HUDEP-2 (cell line): Measurements from ENCODE around the gene MST1.
A peak's percentile ranks its signal among the peaks of the same experiment; 100 is the strongest.

Source experiments
- DNase-seq, 76 experiments: peaks; one replicate each; lab custom pipeline; 2025; ENCODE audit not compliant: unreplicated experiment in 76 of 76; lab: John Stamatoyannopoulos, UW

Gene MST1

DNA sequence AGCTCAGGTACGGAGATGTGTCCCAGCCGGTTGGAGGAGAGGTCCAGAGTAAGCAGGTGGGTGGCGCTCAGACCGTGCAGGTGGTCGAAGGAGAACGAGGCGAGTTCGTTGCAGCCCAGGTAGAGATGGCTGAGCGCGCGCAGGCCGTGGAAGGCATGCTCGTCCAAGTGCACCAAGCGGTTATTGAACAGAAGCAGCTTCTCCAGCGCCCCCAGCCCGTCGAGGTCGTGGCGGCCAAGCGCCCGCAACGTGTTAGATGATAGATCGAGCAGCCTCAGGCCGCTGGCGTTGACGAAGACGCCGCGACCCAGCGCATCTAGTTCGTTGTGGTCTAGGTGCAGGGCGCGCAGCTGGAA, 29.6 kb upstream of the MST1 start:
- no peak for DNase-seq

GRCh38 chr3:49717959-49718857, 28.9 kb upstream of the MST1 start:
- no peak for DNase-seq

GRCh38 chr3:49717211-49717958, 28.1 kb upstream of the MST1 start:
- no peak for DNase-seq

- no peak for DNase-seq
These were observed 27.5 kb upstream of the MST1 start for GRCh38 chr3:49716691-49717210.

GRCh38 chr3:49716169-49716568, 26.9 kb upstream of the MST1 start:
- no peak for DNase-seq

DNA sequence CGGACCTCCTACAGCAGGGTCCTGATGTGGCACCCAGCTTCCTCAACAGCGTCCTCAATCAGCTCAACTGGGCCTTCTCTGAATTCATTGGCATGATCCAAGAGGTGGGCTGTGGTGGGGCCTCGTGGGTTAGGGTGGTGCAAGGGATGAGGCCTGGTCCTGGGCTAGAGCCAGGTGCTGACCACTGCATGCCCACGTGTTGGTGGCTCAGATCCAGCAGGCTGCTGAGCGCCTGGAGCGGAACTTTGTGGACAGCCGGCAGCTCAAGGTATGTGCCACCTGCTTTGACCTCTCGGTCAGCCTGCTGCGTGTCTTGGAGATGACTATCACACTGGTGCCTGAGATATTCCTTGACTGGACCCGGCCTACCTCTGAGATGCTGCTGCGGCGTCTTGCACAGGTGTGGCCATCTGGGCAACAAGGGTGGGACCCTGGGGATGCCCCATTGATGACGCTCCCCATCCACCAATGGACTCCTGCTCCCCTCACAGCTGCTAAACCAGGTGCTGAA, 26.4 kb upstream of the MST1 start:
- no peak for DNase-seq

DNA sequence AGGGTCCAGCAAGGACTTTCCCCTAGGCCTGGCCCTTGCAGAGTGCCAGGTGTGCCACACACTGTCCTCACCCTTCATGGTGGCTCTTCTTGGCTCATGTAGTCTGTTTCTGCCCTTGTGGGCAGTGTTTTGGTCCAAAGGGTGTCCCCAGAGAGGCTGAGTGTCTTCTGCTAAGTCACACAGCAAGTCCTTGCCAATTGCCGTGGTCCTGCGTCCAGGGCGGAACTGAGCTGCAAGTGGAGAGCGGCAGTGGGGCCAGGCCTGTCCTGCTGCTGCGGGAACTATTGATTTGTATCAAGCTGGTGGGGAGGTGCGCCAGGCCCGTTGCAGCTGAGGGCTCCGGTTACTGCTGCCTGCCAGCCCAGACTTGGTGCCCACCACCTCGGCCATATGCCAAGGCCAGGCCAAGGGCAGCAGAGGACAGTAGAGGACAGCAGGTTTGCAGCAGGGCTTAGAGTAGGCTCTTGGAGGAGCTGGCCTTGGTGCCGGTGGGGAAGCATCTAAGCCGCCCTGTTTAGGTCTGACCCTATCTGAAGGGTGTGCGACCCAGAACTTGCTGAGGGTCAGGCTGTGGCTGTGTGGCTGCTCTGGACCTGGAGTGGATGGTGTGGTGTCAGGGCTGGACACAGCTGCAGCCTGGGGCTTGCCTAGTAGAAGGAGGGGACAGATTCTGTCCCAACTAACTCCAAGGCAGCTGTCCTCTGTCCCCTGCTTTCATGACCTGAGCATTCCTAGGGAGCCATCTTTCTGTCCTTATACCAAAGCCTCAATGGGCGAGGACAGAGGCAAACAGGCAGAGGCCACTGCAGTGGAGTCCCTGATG, 25.7 kb upstream of the MST1 start:
- DNase-seq = no peak

DNA sequence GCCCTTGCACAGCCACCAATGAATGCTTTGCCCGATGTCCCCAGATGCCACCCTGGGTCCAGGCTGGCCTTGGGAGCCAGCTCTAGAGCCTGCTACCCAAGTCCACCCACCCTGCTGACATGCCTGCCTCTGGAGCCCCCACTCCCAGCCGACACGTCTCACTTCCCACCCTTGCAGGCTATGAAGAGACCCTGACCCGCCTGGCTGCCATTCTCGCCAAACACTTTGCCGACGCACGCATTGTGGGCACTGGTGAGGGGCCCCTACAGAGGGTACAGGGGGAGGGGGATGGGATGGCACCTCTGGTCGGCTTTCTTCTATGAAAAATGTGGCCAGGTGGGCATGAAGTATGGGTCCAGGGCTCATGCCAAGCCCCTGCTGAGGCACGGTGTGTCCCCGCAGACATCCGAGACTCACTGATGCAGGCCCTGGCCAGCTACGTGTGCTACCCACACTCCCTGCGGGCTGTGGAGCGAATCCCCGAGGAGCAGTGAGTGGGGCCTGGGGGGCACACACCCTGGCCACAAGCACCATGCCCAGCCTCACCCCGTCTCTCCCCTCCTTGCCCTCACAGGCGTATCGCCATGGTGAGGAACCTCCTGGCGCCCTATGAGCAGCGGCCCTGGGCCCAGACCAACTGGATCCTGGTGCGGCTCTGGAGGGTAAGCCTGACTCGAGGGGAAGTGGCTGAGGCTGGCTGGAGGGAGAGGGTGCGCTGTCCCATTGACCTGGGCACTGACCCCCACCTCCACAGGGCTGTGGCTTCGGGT, 24.2 kb upstream of the MST1 start:
- DNase-seq = no peak

DNA sequence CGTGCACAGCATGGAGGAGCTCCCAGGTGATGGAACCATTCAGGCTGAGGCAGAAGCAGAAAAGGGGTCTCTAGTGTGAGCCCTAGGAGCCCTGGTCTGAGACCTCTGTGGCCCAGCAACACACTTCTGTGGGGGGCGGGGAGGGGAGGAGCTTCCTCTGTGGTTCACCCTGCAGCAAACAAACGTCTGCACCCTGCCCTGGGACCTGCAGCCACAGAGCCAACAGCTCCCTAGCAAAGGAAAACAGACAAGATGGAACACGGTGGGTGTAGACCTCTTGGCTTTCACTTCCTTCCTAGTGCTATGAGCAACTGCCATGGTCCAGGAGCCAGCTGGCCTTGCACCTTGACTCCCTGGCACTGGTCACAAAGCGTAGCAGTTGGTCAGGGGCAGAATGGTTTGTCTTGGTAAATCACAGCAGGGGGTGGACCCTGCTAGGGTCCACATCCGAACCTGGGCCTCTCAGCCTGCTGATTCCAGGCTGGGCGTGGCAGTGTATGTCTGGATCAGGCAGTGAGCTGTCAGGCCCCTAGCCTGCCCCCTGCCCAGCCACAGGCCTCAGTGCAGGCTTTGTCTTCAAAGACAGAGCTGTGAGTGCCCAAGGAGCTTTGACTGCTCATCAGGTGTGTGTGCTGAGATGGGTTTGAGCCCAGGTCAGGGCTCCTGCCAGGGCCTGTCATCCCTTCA, 23.5 kb upstream of the MST1 start:
- DNase-seq = no peak

DNA sequence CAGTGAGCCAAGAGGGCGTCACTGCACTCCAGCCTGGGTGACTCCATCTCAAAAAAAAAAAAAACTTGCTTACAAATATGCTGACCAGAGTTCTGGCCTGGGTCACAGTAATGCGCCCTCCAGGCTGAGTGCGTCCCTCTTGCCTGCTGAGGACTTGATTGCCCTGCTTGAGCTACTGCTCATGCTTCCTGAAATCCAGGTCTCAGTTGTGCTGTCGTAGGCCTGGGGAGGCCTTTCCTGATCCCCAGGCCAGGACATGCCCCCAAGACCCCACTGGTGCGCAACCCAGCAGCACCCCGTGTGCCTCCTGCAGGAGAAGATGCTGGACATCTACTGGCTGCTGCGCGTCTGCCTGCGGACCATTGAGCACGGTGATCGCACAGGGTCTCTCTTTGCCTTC, 22.9 kb upstream of the MST1 start:
- no peak for DNase-seq

DNA sequence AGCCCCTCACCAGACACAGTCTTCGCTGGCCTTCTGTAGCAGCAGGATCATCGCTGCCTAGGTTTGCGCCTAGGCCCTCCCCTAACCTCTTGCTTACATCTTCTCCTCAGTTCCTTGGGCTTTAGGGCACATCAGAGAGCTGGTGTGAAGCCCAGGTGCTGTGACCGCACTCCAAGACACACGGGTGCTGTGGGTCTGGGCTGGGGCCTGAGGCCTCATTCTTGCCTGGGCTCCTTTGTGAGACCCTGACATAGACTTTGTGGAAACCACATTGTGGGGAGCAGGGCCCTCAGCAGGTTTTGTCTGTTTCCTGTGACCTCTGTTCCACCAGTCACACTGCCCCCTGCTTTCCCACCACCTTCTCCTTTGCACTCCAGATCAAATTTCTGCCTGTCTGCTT, 22.2 kb upstream of the MST1 start:
- no peak for DNase-seq

DNA sequence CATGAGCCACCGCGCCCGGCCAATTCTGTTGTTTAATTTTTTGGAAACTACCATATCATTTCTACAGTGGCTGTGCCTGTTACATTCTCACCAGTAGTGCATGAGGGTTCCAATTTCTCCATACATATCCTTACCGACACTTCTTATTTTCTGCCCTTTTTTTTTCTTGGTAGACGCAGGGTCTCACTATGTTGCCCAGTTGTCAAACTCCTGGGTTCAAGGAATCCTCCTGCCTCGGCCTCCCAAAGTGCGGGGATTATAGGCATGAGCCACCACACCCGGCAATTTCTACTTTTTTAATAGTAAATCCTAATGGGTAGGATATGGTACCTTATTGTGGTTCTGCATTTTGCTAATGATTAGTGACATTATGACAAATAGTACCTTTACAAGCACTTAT, 20.6 kb upstream of the MST1 start:
- no peak for DNase-seq

DNA sequence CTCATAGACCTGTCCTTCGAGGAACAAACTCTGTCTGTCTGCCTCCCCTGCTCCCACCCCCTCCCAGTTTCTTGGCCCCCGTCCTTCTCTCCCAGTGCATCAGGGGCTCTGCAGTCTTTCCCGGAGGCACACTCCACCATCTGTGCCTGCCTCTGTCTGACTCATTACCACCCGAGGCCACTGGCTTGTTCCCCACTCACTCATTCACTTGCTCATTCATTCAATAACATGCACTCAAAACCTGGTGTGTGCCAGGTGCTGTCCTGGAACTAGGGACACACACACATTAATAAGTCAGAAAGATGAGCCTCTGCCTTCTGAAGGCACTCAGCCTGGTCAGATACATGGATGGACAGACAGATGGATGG, 17.8 kb upstream of the MST1 start:
- no peak for DNase-seq

GRCh38 chr3:49706456-49707112, 17.3 kb upstream of the MST1 start:
- no peak for DNase-seq

DNA sequence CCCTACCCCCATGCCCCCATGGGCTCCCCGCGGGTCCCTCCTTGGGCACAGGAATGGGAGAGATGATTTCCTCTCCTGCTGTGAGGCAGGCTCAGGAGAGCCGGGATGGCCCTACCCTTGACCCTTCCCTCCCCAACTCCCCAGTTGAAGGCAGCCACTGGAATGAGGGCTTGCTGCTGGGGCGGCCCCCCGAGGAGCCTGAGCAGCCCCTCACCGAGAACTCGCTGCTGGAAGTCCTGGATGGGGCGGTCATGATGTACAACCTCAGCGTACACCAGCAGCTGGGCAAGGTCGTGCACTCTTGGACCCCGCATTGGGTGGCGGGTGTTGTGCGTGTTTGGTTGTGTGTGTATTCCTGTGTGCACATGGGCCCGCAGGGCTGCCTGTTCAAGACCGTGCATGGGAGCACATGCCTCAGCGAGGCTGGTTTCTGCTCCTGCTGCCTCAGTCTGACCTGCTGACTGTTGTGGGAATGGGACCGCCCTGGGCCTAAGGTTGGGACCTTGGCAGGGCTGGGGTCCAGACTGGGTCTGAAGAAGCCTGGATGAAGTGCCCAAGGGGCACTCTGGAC, 16.2 kb upstream of the MST1 start:
- no peak for DNase-seq

GRCh38 chr3:49704629-49705028, 15.4 kb upstream of the MST1 start:
- DNase-seq = no peak

DNA sequence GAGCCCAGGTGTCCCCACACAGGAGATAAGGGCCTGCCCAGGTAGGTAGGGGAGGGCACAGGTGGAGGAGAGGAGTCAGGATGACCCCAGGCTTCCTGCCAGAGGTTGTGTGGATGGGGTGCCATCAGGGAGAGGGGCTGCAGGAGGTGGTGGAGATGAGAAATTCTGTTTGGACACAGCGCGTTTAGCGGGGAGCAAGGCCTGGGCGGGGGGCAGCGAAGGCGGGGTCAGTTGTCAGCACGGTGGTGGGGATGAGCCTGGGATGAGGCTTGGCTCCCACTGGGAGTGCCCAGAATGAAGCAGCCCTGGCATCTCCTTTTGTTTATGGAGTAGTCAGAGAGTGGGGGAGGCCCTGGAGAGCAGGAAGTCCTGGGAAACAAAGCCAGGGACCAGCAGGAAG, 14.7 kb upstream of the MST1 start:
- no peak for DNase-seq

GRCh38 chr3:49703443-49703927, 14.2 kb upstream of the MST1 start:
- DNase-seq = peak in 60 of 76 experiments; percentile 9 to 69 (median 45)

- DNase-seq = no peak
These were observed 13.4 kb upstream of the MST1 start for GRCh38 chr3:49702672-49703071.
